OCI-LY7 (cell line): ENCODE results near the gene EPAS1. TPM values are rescaled to one million over a fixed set of nuclear protein-coding genes. Genes with fewer than 3 reads are reported as not detected.

ENCODE experiments used
- BruUV-seq: library from RNA; stranded (reverse); fragments of 400-500 nt; replicated peaks from 2 replicates; lab custom pipeline; 2021; lab: Mats Ljungman, UMichigan
- CTCF ChIA-PET: fragments of 300-600 bp; sonication (Branson Sonifier 250); formaldehyde crosslinking; loops from one replicate; lab custom pipeline; 2022; ENCODE audit warnings: antibody characterized with exemption; ENCODE audit not compliant: unreplicated experiment; lab: Charles Lee
- POLR2A ChIA-PET: fragments of 300-600 bp; sonication (Branson Sonifier 250); formaldehyde crosslinking; loops from one replicate; lab custom pipeline; 2022; ENCODE audit warnings: antibody characterized with exemption; lab: Charles Lee
- DNase-seq: peaks from one replicate; pipeline ENCODE4 v3.0.0-alpha.2; 2015; ENCODE audit warnings: low spot score
- H2AFZ ChIP-seq: fragments of 200-600 bp; sonication (generic), shearing (Covaris generic); 2 replicates; pipeline ENCODE4 v1.6.1; 2014; ENCODE audit warnings: mild to moderate bottlenecking, antibody characterized with exemption, low read length, moderate library complexity
- H3K27ac ChIP-seq: fragments of 200-600 bp; sonication (generic); 2 replicates; pipeline ENCODE4 v1.5.1; 2014; ENCODE audit warnings: mixed run types, low read depth, mild to moderate bottlenecking, moderate library complexity, low read length, inconsistent platforms; ENCODE audit not compliant: poor library complexity, severe bottlenecking
- H3K36me3 ChIP-seq: fragments of 200-600 bp; sonication (generic); 2 replicates; pipeline ENCODE4 v1.6.1; 2014; ENCODE audit warnings: mild to moderate bottlenecking, antibody characterized with exemption, low read length, moderate library complexity, mixed read lengths; ENCODE audit not compliant: insufficient read depth
- H3K4me1 ChIP-seq: fragments of 200-600 bp; sonication (generic); 2 replicates; pipeline ENCODE4 v1.5.1; 2014; ENCODE audit warnings: mild to moderate bottlenecking, low read length; ENCODE audit not compliant: insufficient read depth, poor library complexity, severe bottlenecking
- H3K4me2 ChIP-seq: fragments of 200-600 bp; sonication (generic); 2 replicates; pipeline ENCODE4 v1.6.1; 2014; ENCODE audit warnings: mild to moderate bottlenecking, low read length
- H3K4me3 ChIP-seq: fragments of 200-600 bp; sonication (generic); 2 replicates; pipeline ENCODE4 v1.5.1; 2014; ENCODE audit warnings: mild to moderate bottlenecking, low read depth, low read length; ENCODE audit not compliant: poor library complexity, severe bottlenecking
- H3K79me2 ChIP-seq: fragments of 200-600 bp; sonication (generic); 2 replicates; pipeline ENCODE4 v1.6.1; 2016; ENCODE audit warnings: low read depth, mild to moderate bottlenecking, low read length, moderate library complexity, mixed read lengths; ENCODE audit not compliant: insufficient read depth
- H3K9me2 ChIP-seq: fragments of 200-600 bp; sonication (generic); 2 replicates; pipeline ENCODE4 v1.6.1; 2016; ENCODE audit warnings: mild to moderate bottlenecking, low read length, mixed read lengths; ENCODE audit not compliant: insufficient read depth
- H3K9me3 ChIP-seq: fragments of 200-600 bp; sonication (generic); 2 replicates; pipeline ENCODE4 v1.6.1; 2014; ENCODE audit warnings: mild to moderate bottlenecking, mixed run types, low read length, mixed read lengths
- H4K20me1 ChIP-seq: fragments of 200-600 bp; sonication (generic); 2 replicates; pipeline ENCODE4 v1.6.1; 2014; ENCODE audit warnings: mild to moderate bottlenecking, antibody characterized with exemption, low read length, moderate library complexity, mixed read lengths; ENCODE audit not compliant: insufficient read depth
- CTCF ChIP-seq: fragments of 200-600 bp; sonication (generic); conservative IDR thresholded peaks from 2 replicates; pipeline ENCODE4 v1.5.1; 2014; ENCODE audit warnings: mild to moderate bottlenecking, antibody characterized with exemption, low read length, moderate library complexity, mixed read lengths
- EZH2phosphoT487 ChIP-seq: fragments of 200-600 bp; sonication (generic); IDR thresholded peaks from 2 replicates; pipeline ENCODE4 v1.6.1; 2018; ENCODE audit warnings: low read depth, borderline replicate concordance, mild to moderate bottlenecking, mixed run types, antibody characterized with exemption, low read length, moderate library complexity, mixed read lengths
- intact Hi-C: fragments of 100-400 bp; cut with micrococcal nuclease; formaldehyde crosslinking; loops from one replicate; pipeline ENCODE4 v1.10.0; 2022; ENCODE audit not compliant: unreplicated experiment
- total RNA-seq, 2 experiments: library from RNA; depleted of rRNA in 1 of 2; stranded (reverse); fragments of >200 nt in 1 of 2; shearing (Covaris generic) in 1 of 2; gene quantifications; 2 replicates each; pipeline ENCODE4 v1.2.3, GENCODE V29; 2014 to 2022

EPAS1 gene
- total RNA-seq, 2 experiments from 2014 or later: 0.74 TPM; not detected in 1

GRCh38 chr2:46416739-46417403 lies 119.7 kb downstream of the EPAS1 start:
- H3K4me2 ChIP-seq: no peak overlapping the region
- TF ChIP-seq CTCF (no peak), EZH2phosphoT487 (no peak)
- H4K20me1 ChIP-seq: no peaks in the 10 kb centered on the region
- H2AFZ ChIP-seq: no peak overlapping the region
- BruUV-seq: no TSS peak
- no peaks in the 10 kb centered on the region for H3K9me3 ChIP-seq
- CTCF ChIA-PET: no interaction called here
- POLR2A ChIA-PET: no interaction called here
- no peaks in the 10 kb centered on the region for H3K9me2 ChIP-seq
- intact Hi-C loops: no loop called here
- H3K27ac ChIP-seq: no peak overlapping the region
- no peak overlapping the region for H3K4me3 ChIP-seq
- no peak for DNase-seq
- H3K36me3 ChIP-seq: no peaks in the 10 kb centered on the region
- H3K4me1 ChIP-seq: no peaks in the 10 kb centered on the region
- no peaks in the 10 kb centered on the region for H3K79me2 ChIP-seq

GRCh38 chr2:46420945-46421344 lies 123.7 kb downstream of the EPAS1 start:
- no peaks in the 10 kb centered on the region for H4K20me1 ChIP-seq
- ChIA-PET POLR2A (no interaction called here), CTCF (no interaction called here)
- DNase-seq: no peak
- H3K4me2 ChIP-seq: no peak overlapping the region
- no peak for TF ChIP-seq EZH2phosphoT487
- no peak for TF ChIP-seq CTCF
- H2AFZ ChIP-seq: no peak overlapping the region
- H3K4me1 ChIP-seq: no peaks in the 10 kb centered on the region
- no peak overlapping the region for H3K4me3 ChIP-seq
- no peaks in the 10 kb centered on the region for H3K9me3 ChIP-seq
- intact Hi-C loops: no loop called here
- H3K9me2 ChIP-seq: no peaks in the 10 kb centered on the region
- no peaks in the 10 kb centered on the region for H3K36me3 ChIP-seq
- H3K27ac ChIP-seq: no peak overlapping the region
- no TSS peak for BruUV-seq
- H3K79me2 ChIP-seq: no peaks in the 10 kb centered on the region

GRCh38 chr2:46421361-46421760 lies 124.2 kb downstream of the EPAS1 start:
- H3K9me3 ChIP-seq: no peaks in the 10 kb centered on the region
- intact Hi-C loops: no loop called here
- TF ChIP-seq EZH2phosphoT487 (no peak), CTCF (no peak)
- POLR2A ChIA-PET: no interaction called here
- no peaks in the 10 kb centered on the region for H3K4me1 ChIP-seq
- H3K4me2 ChIP-seq: no peak overlapping the region
- H3K27ac ChIP-seq: no peak overlapping the region
- no peaks in the 10 kb centered on the region for H4K20me1 ChIP-seq
- DNase-seq: no peak
- H2AFZ ChIP-seq: no peak overlapping the region
- BruUV-seq: no TSS peak
- H3K79me2 ChIP-seq: no peaks in the 10 kb centered on the region
- H3K36me3 ChIP-seq: no peaks in the 10 kb centered on the region
- no peak overlapping the region for H3K4me3 ChIP-seq
- CTCF ChIA-PET: no interaction called here
- no peaks in the 10 kb centered on the region for H3K9me2 ChIP-seq
